K562 (cell line): ENCODE data around the gene EVC. TPM values are rescaled to one million over a fixed set of nuclear protein-coding genes. Genes with fewer than 3 reads are reported as not detected.

Experiments used
- ATAC-seq: fragments of 200-7000 bp; cut with Tn5 transposase; 3 replicates; pipeline ENCODE4 v1.9.1; 2020; ENCODE audit warnings: moderate library complexity
- BruUV-seq: library from RNA; stranded (reverse); fragments of 400-500 nt; replicated peaks from 2 replicates; lab custom pipeline; 2021; lab: Mats Ljungman, UMichigan
- CTCF ChIA-PET: fragments of 300-600 bp; formaldehyde crosslinking; extraction: SDS; loops from one replicate; lab custom pipeline; 2021; ENCODE audit warnings: low intra/inter-chr PET ratio; lab: Yijun Ruan, JAX
- POLR2A ChIA-PET: fragments of 300-600, 350-650 bp; sonication (Branson Sonifier 250); formaldehyde crosslinking; extraction: SDS; loops from one replicate; lab custom pipeline; 2021; ENCODE audit warnings: antibody characterized with exemption, inconsistent platforms; lab: Yijun Ruan, JAX
- DNase-seq, 4 experiments: peaks; one replicate each; pipeline versions ENCODE4 v3.0.0 to v3.0.0-alpha.2; 2011 to 2018; ENCODE audit warnings: low spot score in 3 of 4, mixed read lengths in 3 of 4; ENCODE audit errors: extremely low read depth in 1 of 4
- FAIRE-seq: peaks from 2 replicates; lab custom pipeline; 2011; peaks lifted over from hg19 to GRCh38; lab: Jason Lieb, UNC
- H2AFZ ChIP-seq: 2 replicates; pipeline ENCODE4 v1.6.0; 2011; ENCODE audit warnings: low read depth, low read length, control low read depth, inconsistent platforms
- H3K27ac ChIP-seq: fragments of 200-600 bp; 3 replicates; pipeline ENCODE4 v1.8.0; 2011; ENCODE audit warnings: low read depth, mild to moderate bottlenecking, control low read depth, inconsistent platforms, low read length, moderate library complexity, mixed read lengths; ENCODE audit errors: extremely low read depth
- H3K27me3 ChIP-seq, 2 experiments: fragments of 300-600 bp in 1 of 2; 2 replicates in 1 of 2; 3 replicates in 1 of 2; pipeline versions ENCODE4 v1.6.0 to v1.8.0; 2011; ENCODE audit warnings: inconsistent platforms in 2 of 2, low read length in 2 of 2, mild to moderate bottlenecking in 1 of 2, mixed read lengths in 1 of 2, moderate library complexity in 1 of 2; ENCODE audit not compliant: control insufficient read depth in 2 of 2, insufficient read depth in 2 of 2
- H3K36me3 ChIP-seq: fragments of 300-600 bp; 3 replicates; pipeline ENCODE4 v1.8.0; 2011; ENCODE audit warnings: mild to moderate bottlenecking, low read length, inconsistent platforms; ENCODE audit not compliant: control insufficient read depth, insufficient read depth
- H3K4me1 ChIP-seq, 2 experiments: fragments of 200-600 bp in 1 of 2; replicated peaks in 1 of 2; 2 replicates in 1 of 2; 3 replicates in 1 of 2; pipeline versions ENCODE4 v1.5.1 to v1.8.0; 2011; ENCODE audit warnings: inconsistent platforms in 2 of 2, low read length in 2 of 2, mild to moderate bottlenecking in 1 of 2, mixed read lengths in 1 of 2, moderate library complexity in 1 of 2; ENCODE audit not compliant: control insufficient read depth in 2 of 2, insufficient read depth in 2 of 2
- H3K4me2 ChIP-seq: 2 replicates; pipeline ENCODE4 v1.6.1; 2011; ENCODE audit warnings: low read length, control low read depth, inconsistent platforms, mixed read lengths; ENCODE audit not compliant: insufficient read depth
- H3K4me3 ChIP-seq: fragments of 200-600 bp; sonication (generic), shearing (Covaris generic); 2 replicates; pipeline ENCODE4 v1.5.1; 2016; ENCODE audit warnings: control low read depth, inconsistent platforms
- H3K79me2 ChIP-seq: fragments of 200-600 bp; 3 replicates; pipeline ENCODE4 v1.8.0; 2011; ENCODE audit warnings: low read length, inconsistent platforms; ENCODE audit not compliant: control insufficient read depth, insufficient read depth
- H3K9ac ChIP-seq, 2 experiments: 2 replicates each; pipeline versions ENCODE4 v1.6.0 to v1.6.1; 2011; ENCODE audit warnings: low read depth in 2 of 2, low read length in 2 of 2, control low read depth in 1 of 2, inconsistent platforms in 1 of 2, mild to moderate bottlenecking in 1 of 2, mixed read lengths in 1 of 2; ENCODE audit not compliant: insufficient read depth in 1 of 2
- H3K9me1 ChIP-seq: one replicate; pipeline ENCODE4 v1.6.0; 2011; ENCODE audit warnings: inconsistent platforms, mild to moderate bottlenecking, low read length, moderate library complexity; ENCODE audit not compliant: control insufficient read depth, insufficient read depth
- H3K9me3 ChIP-seq: replicated peaks from 2 replicates; pipeline ENCODE4 v1.5.1; 2011; ENCODE audit warnings: low read depth, low read length, inconsistent platforms; ENCODE audit not compliant: control insufficient read depth, insufficient read depth
- H4K20me1 ChIP-seq: replicated peaks from 2 replicates; pipeline ENCODE4 v1.6.1; 2011; ENCODE audit warnings: low read length, inconsistent platforms, mixed read lengths; ENCODE audit not compliant: control insufficient read depth, insufficient read depth
- HDAC1 ChIP-seq, 2 experiments: fragments of 450-650 bp; IDR thresholded peaks; 2 replicates each; pipeline ENCODE4 v1.6.1; 2016 to 2017; ENCODE audit warnings: inconsistent platforms in 1 of 2, mild to moderate bottlenecking in 1 of 2, moderate library complexity in 1 of 2
- USF1 ChIP-seq: sonication (generic); formaldehyde crosslinking; IDR thresholded peaks from 2 replicates; pipeline ENCODE4 v1.9.0; 2022; ENCODE audit warnings: mild to moderate bottlenecking, missing genetic modification reagents
- XRCC4 ChIP-seq: IDR thresholded peaks from one replicate; pipeline ENCODE4 v1.6.1; 2011; ENCODE audit not compliant: insufficient read depth, insufficient read length; ENCODE audit errors: extremely low read depth
- ZBTB49 ChIP-seq: sonication (generic); formaldehyde crosslinking; IDR thresholded peaks from 2 replicates; pipeline ENCODE4 v1.8.0; 2022; ENCODE audit warnings: missing genetic modification reagents, mild to moderate bottlenecking, borderline replicate concordance
- WGBS: fragments of 100-300 bp; shearing (Covaris generic); methylation state at CpG from one replicate; pipeline ENCODE4 v1.1.6; 2016; ENCODE audit warnings: low coverage, mixed read lengths; ENCODE audit not compliant: insufficient coverage; ENCODE audit errors: missing lambda C conversion rate; 5-methylcytosine and 5-hydroxymethylcytosine counted together
- in situ Hi-C: fragments of 300-500 bp; cut with MboI; formaldehyde crosslinking; loops from 4 replicates; pipeline ENCODE4 v1.15.0; 2018; ENCODE audit warnings: inconsistent platforms, mixed read lengths
- intact Hi-C: fragments of 100-400 bp; cut with micrococcal nuclease; formaldehyde crosslinking; loops from 2 replicates; pipeline ENCODE4 v1.14.2; 2022
- polyA plus RNA-seq, 8 experiments: library from polyadenylated mRNA; depleted of rRNA in 4 of 8; stranded (reverse) in 5 of 8; unstranded in 3 of 8; fragments of >200 nt; fragmentation: Nextera tagmentation in 2 of 8; fragmentation: Illumina TruSeq in 1 of 8; extraction: Ambion mirVana in 2 of 8; extraction: Trizol in 1 of 8; gene quantifications; 2 replicates each; pipeline versions ENCODE4 v1.2.1 to v1.2.3, GENCODE V29; 2011 to 2014; ENCODE audit warnings: inconsistent platforms in 1 of 8, missing spikeins in 1 of 8
- total RNA-seq, 7 experiments: library from RNA; depleted of rRNA in 6 of 7; stranded (reverse); fragments of >200 nt in 6 of 7; fragmentation: Illumina TruSeq in 2 of 7; extraction: Trizol in 2 of 7; gene quantifications; 2 replicates each; pipeline versions ENCODE4 v1.2.1 to v1.2.3, GENCODE V29; 2011 to 2021; ENCODE audit warnings: low replicate concordance in 1 of 7

Gene EVC
- total and polyA plus RNA-seq, 9 of the 15 experiments (the other 6 are each of a cell fraction or from before 2014, with no cell fraction given): 0.03 to 3.2 (median 1.1) TPM

GRCh38 chr4:5785806-5786680 lies 75.0 kb downstream of the EVC start:
- Histone ChIP-seq H2AFZ (no peak overlapping the region), H3K9me1 (no peaks in the 10 kb centered on the region), H3K79me2 (no peaks in the 10 kb centered on the region), H3K27me3 (peaks cover 0 to 7% of the 10 kb centered on the region in 2 experiments; a peak in 1 of 5 replicates), H3K36me3 (no peaks in the 10 kb centered on the region), H3K4me3 (no peak overlapping the region), H3K27ac (no peak overlapping the region), H3K9ac (no peak overlapping the region), H3K4me1 (no peaks in the 10 kb centered on the region), H4K20me1 (no peaks in the 10 kb centered on the region), H3K4me2 (no peak overlapping the region), H3K9me3 (no peaks in the 10 kb centered on the region)
- DNase-seq (no peak), ATAC-seq (no peak), FAIRE-seq (no peak)
- 27% methylated on average over 9 of the region's 9 CpGs for WGBS
- CTCF ChIA-PET: no interaction called here
- intact Hi-C loops (no loop called here), in situ Hi-C loops (no loop called here)
- no TSS peak for BruUV-seq
- TF ChIP-seq ZBTB49 (CRISPR knock-in tag) (no peak), HDAC1 (IDR thresholded peaks at IDR 0.05) (no peak), XRCC4 (no peak), USF1 (CRISPR knock-in tag) (no peak)
- POLR2A ChIA-PET: no interaction called here
